KBM-7 (cell line): ENCODE measurements around the gene ABCA7.

Source experiments
- DNase-seq: peaks from one replicate; pipeline ENCODE4 v3.0.0-alpha.2; 2015
- in situ Hi-C: fragments of 300-500 bp; cut with MboI; formaldehyde crosslinking; loops from 2 replicates; pipeline ENCODE4 v1.14.3; 2020; ENCODE audit warnings: low sequenced_read_pairs, low pct_unique_long_range_greater_than_20kb, mixed read lengths

Gene ABCA7, protein sequence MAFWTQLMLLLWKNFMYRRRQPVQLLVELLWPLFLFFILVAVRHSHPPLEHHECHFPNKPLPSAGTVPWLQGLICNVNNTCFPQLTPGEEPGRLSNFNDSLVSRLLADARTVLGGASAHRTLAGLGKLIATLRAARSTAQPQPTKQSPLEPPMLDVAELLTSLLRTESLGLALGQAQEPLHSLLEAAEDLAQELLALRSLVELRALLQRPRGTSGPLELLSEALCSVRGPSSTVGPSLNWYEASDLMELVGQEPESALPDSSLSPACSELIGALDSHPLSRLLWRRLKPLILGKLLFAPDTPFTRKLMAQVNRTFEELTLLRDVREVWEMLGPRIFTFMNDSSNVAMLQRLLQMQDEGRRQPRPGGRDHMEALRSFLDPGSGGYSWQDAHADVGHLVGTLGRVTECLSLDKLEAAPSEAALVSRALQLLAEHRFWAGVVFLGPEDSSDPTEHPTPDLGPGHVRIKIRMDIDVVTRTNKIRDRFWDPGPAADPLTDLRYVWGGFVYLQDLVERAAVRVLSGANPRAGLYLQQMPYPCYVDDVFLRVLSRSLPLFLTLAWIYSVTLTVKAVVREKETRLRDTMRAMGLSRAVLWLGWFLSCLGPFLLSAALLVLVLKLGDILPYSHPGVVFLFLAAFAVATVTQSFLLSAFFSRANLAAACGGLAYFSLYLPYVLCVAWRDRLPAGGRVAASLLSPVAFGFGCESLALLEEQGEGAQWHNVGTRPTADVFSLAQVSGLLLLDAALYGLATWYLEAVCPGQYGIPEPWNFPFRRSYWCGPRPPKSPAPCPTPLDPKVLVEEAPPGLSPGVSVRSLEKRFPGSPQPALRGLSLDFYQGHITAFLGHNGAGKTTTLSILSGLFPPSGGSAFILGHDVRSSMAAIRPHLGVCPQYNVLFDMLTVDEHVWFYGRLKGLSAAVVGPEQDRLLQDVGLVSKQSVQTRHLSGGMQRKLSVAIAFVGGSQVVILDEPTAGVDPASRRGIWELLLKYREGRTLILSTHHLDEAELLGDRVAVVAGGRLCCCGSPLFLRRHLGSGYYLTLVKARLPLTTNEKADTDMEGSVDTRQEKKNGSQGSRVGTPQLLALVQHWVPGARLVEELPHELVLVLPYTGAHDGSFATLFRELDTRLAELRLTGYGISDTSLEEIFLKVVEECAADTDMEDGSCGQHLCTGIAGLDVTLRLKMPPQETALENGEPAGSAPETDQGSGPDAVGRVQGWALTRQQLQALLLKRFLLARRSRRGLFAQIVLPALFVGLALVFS (N-terminal part only)

DNA sequence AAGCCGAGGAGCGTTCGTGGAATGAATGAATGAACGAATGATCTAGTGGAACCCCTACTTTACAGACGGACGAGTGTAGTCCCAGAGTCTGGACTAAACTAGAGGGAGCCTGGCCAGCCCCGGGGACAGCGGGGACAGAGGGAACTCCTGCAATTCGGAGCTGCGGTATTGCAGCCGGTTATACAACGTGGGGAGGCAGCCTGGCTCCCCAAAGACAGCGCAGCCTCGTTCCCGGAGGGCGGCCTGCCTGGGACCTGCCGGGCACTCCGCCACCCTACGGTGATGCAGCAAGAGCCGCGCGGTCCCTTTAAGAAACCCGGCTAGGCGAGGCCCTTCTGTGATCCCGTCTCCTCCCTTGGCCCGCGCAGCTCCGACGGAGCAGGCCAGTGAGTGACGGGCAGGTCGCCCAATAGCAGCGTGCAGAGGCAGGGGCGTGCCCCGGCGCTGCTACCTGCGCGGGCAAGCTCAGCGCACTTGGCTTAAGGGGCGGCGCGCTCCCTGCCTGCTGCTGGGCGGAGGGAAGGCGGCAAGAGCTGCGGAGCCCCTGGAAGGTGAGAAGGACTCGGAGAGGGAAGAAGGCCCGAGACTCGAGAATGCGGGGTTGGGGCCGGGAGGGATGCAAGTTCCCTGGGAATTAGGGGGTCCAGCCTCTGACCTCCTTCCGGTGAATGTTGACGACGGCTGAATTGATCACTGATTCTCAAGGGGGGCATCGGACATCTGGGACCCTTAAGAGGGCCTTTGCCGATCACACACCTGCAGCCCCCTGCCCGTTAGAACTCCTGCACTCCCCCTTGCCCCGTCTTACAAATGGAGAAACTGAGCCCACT is at the start of gene ABCA7:
ABCA7 (plus strand) TSS at position 462 of the 830 bp plus-strand sequence. CDS start 1,255 bp downstream, outside the sequence.
- in situ Hi-C loops, result no loop called here
- DNase-seq, result peak; percentile 98

GRCh38 chr19:990119-990571 is 49.8 kb upstream of the ABCA7 start:
- DNase-seq, result no peak
- in situ Hi-C loops, result no loop called here

GRCh38 chr19:990746-991145 is 49.2 kb upstream of the ABCA7 start:
- in situ Hi-C loops, result no loop called here
- DNase-seq, result no peak

DNA sequence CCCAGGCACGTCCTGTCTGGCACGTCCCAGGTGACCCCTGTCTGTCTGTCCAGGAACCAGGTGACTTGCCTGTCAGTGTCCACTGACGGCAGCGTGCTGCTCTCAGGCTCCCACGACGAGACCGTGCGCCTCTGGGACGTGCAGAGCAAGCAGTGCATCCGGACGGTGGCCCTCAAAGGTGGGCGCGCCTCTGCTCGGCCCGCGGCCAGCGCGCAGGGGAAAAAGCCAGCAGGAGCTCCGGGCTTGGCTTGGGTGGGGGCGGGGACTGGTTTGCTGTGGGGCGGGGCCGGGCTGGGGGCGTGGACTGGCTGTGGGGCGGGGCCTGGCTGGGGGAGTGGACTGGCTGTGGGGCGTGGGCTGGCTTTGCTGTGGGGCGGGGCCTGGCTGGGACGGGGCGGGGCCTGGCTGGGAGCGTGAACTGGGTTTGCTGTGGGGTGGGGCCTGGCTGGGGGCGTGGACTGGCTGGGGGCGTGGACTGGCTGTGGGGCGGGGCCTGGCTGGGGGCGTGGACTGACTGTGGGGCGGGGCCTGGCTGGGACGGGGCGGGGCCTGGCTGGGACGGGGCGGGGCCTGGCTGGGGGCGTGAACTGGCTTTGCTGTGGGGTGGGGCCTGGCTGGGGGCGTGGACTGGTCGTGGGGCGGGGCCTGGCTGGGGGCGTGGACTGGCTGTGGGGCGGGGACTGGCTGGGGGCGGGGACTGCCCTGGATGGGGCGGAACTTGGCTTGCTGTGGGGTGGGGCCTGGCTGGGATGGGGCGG is 48.6 kb upstream of the ABCA7 start:
- in situ Hi-C loops, result no loop called here
- DNase-seq, result no peak

GRCh38 chr19:991932-992669 is 47.8 kb upstream of the ABCA7 start:
- in situ Hi-C loops, result no loop called here
- no peak for DNase-seq

GRCh38 chr19:992670-993055 is 47.2 kb upstream of the ABCA7 start:
- no peak for DNase-seq
- in situ Hi-C loops, result no loop called here

GRCh38 chr19:993361-993830 is 46.5 kb upstream of the ABCA7 start:
- DNase-seq, result no peak
- in situ Hi-C loops, result no loop called here

DNA sequence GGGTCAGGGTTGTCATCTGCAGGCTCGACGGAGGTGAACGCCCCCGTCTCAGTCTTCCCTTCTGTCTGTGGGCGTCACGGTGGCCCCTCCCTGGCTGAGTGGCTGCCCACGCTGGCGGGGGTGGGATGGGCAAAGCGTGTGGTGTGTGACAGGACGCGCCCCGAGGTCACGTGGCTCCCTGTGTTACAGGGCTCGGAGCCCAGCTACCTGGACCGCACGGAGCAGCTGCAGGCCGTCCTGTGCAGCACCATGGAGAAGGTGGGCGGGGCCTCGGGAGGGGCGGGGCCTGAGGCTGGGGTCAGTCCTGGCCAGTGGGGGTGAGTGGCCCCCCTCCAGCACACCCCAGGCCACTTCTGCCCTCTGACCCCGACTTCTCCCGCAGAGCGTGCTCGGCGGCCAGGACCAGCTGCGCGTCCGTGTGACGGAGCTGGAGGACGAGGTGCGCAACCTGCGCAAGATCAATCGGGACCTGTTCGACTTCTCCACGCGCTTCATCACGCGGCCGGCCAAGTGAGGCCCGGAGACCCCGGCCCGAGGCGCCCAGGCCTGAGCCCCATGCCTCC is 46.0 kb upstream of the ABCA7 start:
- no peak for DNase-seq

DNA sequence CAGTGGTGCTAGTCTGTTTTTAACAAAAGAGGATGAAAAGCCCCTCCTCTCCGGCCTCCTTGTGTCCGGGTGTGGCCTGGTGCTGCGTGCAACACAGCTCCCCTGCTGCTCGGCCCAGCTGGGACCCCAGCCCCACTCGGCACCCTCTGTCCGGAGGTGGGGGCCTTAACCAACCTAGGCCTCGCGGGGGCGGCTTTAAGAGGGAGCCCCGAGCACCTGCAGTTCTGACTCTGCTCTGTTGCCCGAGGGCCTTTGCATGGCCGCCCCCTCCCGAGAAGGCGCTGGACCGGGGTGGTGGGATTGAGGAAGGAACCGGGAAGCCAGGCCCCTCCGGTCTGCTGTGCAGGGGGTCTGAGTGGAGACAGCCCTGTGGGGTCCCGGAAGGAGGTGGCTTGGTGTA is 45.4 kb upstream of the ABCA7 start:
- in situ Hi-C loops, result no loop called here
- no peak for DNase-seq

More for the DNA sequence above, 46.0 kb upstream of the ABCA7 start:
- in situ Hi-C loops, result no loop called here

- DNase-seq, result no peak
- in situ Hi-C loops, result no loop called here
These were observed 44.7 kb upstream of the ABCA7 start for GRCh38 chr19:995051-995827.

DNA sequence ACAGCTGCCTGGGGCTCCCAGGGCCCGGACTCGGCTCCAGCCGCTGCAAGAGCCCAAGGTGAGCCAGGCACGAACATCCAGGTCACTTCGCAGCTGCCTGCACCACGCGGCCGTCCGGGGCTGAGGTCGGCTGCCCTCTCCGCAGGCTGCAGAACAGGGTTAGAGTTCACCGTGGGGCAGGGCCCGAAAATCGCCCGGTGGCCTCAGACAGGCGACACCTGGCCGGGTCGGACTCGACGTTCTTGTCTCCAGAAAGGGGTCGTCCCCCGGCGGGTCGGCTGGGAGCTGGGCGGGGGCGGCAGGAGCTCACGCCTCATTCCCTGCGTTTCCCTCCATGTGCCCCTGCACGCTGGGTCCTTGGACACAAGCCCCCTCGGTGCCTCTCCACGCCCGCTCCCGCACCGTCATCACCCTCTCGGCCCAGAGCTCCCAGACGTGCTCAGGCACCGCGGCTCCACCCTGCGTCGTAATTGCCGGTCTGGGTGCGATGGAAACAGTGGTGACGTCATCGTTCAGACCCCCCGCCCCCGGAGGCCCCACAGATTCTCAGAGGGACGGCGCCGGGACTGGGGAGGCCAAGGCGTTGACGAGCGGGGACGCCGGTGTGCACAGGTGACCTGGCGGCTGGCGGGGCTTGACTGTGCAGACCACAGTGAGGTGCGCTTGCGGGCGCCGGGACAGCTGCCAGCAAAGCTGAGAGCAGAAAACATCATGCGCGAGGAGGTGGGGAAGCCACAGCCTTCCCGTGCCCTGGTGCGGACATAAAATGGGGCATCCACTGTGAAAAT is 43.7 kb upstream of the ABCA7 start:
- in situ Hi-C loops, result no loop called here
- peak; percentile 51 for DNase-seq

DNA sequence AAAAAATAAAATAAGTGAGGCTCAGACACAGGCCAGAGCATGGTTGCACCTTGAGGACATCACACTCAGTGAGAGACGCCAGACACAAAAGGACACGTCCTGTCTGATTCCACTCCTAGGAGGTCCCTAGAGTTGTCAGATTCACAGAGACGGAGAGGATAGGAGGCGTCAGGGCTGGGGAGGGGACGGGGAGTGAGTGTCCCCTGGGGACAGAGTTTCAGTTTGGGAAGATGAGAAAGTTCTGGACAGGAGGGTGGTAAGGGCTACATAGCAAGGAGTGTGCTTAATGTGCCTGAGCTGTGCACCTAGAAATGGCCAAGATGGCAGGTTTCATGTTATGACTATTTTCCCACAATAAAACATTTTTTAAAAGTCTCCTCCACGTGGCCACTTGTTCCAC is 41.8 kb upstream of the ABCA7 start:
- no peak for DNase-seq
- in situ Hi-C loops, result no loop called here

GRCh38 chr19:999379-999719 is 40.6 kb upstream of the ABCA7 start:
- in situ Hi-C loops, result no loop called here
- DNase-seq, result no peak

- in situ Hi-C loops, result no loop called here
- peak; percentile 78 for DNase-seq
These were observed 39.8 kb upstream of the ABCA7 start, which contains the start of gene GRIN3B for GRCh38 chr19:1000095-1000494. TSS of gene GRIN3B (plus strand) at chr19:1000419. CDS start at chr19:1000438, 19 bp downstream.
